DOHH2 (cell line): ENCODE measurements around the gene FAM43B.
A peak's percentile ranks its signal among the peaks of the same experiment; 100 is the strongest.

Source experiments
- H3F3A ChIP-seq: fragments of 200-600 bp; sonication (generic), shearing (Covaris generic); 2 replicates; pipeline ENCODE4 v1.6.0; 2016; ENCODE audit warnings: antibody characterized with exemption, mild to moderate bottlenecking; ENCODE audit not compliant: control insufficient read depth, insufficient read depth
- H3K27ac ChIP-seq: fragments of 200-600 bp; sonication (generic); 2 replicates; pipeline ENCODE4 v1.5.1; 2014; ENCODE audit warnings: low read depth, mild to moderate bottlenecking, low read length, moderate library complexity
- H3K27me3 ChIP-seq: fragments of 200-600 bp; sonication (generic); 2 replicates; pipeline ENCODE4 v1.6.1; 2014; ENCODE audit warnings: mild to moderate bottlenecking, low read length, mixed read lengths; ENCODE audit not compliant: control insufficient read depth
- H3K36me3 ChIP-seq: fragments of 200-600 bp; sonication (generic); 2 replicates; pipeline ENCODE4 v1.6.1; 2014; ENCODE audit warnings: mild to moderate bottlenecking, low read length, moderate library complexity, mixed read lengths; ENCODE audit not compliant: control insufficient read depth
- H3K4me1 ChIP-seq: fragments of 200-600 bp; sonication (generic); 2 replicates; pipeline ENCODE4 v1.6.1; 2014; ENCODE audit warnings: mild to moderate bottlenecking, low read length, mixed read lengths; ENCODE audit not compliant: control insufficient read depth
- H3K4me2 ChIP-seq: fragments of 200-600 bp; sonication (generic); 2 replicates; pipeline ENCODE4 v1.6.0; 2014; ENCODE audit warnings: mild to moderate bottlenecking, low read length, moderate library complexity
- H3K4me3 ChIP-seq: fragments of 200-600 bp; sonication (generic); 2 replicates; pipeline ENCODE4 v1.5.1; 2014; ENCODE audit warnings: mild to moderate bottlenecking, low read length, mixed read lengths
- H3K79me2 ChIP-seq: fragments of 200-600 bp; sonication (generic); 2 replicates; pipeline ENCODE4 v1.6.1; 2014; ENCODE audit warnings: mild to moderate bottlenecking, low read length, mixed read lengths; ENCODE audit not compliant: control insufficient read depth
- H3K9me2 ChIP-seq: fragments of 200-600 bp; sonication (generic); replicated peaks from 2 replicates; pipeline ENCODE4 v1.6.1; 2014; ENCODE audit warnings: mild to moderate bottlenecking, low read length, mixed read lengths; ENCODE audit not compliant: control insufficient read depth
- H3K9me3 ChIP-seq: fragments of 200-600 bp; sonication (generic); 2 replicates; pipeline ENCODE4 v1.6.1; 2014; ENCODE audit warnings: antibody characterized with exemption, low read length, mixed read lengths; ENCODE audit not compliant: control insufficient read depth, insufficient read depth
- H4K20me1 ChIP-seq: fragments of 200-600 bp; sonication (generic); 2 replicates; pipeline ENCODE4 v1.6.0; 2014; ENCODE audit warnings: low read depth, mild to moderate bottlenecking, antibody characterized with exemption, low read length, moderate library complexity; ENCODE audit not compliant: control insufficient read depth, insufficient read depth
- EZH2phosphoT487 ChIP-seq: fragments of 200-600 bp; sonication (generic); IDR thresholded peaks from 2 replicates; pipeline ENCODE4 v1.6.1; 2017; ENCODE audit warnings: borderline replicate concordance, mild to moderate bottlenecking, antibody characterized with exemption, low read length, moderate library complexity, mixed read lengths
- TF ChIP-seq, protein P1 (sequence below): fragments of 200-600 bp; sonication (generic); IDR thresholded peaks from one replicate; pipeline ENCODE4 v1.5.1; 2014; ENCODE audit warnings: antibody characterized with exemption, mild to moderate bottlenecking, low read depth, low read length; ENCODE audit not compliant: poor library complexity, severe bottlenecking

FAM43B gene

DNA sequence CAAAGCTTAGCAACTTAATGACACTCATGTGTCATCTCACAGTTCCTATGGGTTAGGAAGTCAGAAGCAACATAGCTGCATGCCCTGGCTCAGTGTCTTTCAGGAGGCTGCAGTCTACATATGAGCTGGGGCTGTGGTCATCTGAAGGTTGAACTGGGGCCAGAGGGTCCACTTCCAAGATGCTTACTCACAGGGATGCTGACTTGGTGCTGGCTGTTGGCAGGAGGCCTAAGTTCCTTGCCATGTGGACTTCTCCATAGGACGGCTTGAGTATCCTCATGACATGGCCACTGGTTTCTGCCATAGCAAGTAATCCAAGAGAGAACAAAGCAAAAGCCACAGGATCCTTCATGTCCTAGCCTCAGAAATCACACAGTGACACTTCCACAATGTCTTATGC is 12.1 kb upstream of the FAM43B start:
- Histone ChIP-seq H3K36me3 (no peaks in the 10 kb centered on the region), H3F3A (no peaks in the 10 kb centered on the region), H3K4me3 (no peak overlapping the region), H3K27ac (no peak overlapping the region), H3K4me1 (no peaks in the 10 kb centered on the region), H4K20me1 (no peaks in the 10 kb centered on the region), H3K79me2 (no peaks in the 10 kb centered on the region), H3K9me3 (no peaks in the 10 kb centered on the region), H3K9me2 (no peaks in the 10 kb centered on the region), H3K4me2 (no peak overlapping the region), H3K27me3 (peaks cover 11% of the 10 kb centered on the region; the same call in 1 of the 2 replicates)
- TF ChIP-seq, protein P1, sequence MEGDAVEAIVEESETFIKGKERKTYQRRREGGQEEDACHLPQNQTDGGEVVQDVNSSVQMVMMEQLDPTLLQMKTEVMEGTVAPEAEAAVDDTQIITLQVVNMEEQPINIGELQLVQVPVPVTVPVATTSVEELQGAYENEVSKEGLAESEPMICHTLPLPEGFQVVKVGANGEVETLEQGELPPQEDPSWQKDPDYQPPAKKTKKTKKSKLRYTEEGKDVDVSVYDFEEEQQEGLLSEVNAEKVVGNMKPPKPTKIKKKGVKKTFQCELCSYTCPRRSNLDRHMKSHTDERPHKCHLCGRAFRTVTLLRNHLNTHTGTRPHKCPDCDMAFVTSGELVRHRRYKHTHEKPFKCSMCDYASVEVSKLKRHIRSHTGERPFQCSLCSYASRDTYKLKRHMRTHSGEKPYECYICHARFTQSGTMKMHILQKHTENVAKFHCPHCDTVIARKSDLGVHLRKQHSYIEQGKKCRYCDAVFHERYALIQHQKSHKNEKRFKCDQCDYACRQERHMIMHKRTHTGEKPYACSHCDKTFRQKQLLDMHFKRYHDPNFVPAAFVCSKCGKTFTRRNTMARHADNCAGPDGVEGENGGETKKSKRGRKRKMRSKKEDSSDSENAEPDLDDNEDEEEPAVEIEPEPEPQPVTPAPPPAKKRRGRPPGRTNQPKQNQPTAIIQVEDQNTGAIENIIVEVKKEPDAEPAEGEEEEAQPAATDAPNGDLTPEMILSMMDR = no peak
- TF ChIP-seq EZH2phosphoT487 = no peak

DNA sequence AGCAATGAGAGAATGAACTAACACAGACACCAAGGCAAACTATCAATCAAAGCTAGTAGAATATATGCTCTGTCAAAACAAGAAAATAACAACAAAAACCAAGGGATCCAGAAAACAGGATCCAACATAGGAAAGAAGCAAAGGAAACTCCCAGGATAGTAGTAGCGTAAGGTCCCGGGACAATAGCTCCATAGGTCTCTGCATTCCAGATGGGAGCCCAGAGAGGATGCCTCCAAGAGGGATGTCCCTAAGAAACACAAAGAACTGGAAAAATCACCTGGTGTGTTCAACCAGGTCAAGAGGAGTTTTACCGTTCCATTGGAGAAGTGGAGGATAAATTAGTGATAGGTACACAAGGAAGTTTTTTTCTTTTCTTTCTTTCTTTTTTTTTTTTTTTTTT is 5.7 kb upstream of the FAM43B start:
- Histone ChIP-seq H4K20me1 (no peaks in the 10 kb centered on the region; the same call in 1 of the 2 replicates), H3K36me3 (no peaks in the 10 kb centered on the region), H3K27ac (no peak overlapping the region), H3K9me3 (no peaks in the 10 kb centered on the region), H3K4me3 (no peak overlapping the region), H3K27me3 (peaks cover 10% of the 10 kb centered on the region; the same call in 1 of the 2 replicates), H3K9me2 (no peaks in the 10 kb centered on the region), H3K4me1 (peaks cover 13% of the 10 kb centered on the region), H3F3A (no peaks in the 10 kb centered on the region), H3K4me2 (no peak overlapping the region), H3K79me2 (no peaks in the 10 kb centered on the region)
- TF ChIP-seq, protein P1 = no peak
- TF ChIP-seq EZH2phosphoT487 = no peak

DNA sequence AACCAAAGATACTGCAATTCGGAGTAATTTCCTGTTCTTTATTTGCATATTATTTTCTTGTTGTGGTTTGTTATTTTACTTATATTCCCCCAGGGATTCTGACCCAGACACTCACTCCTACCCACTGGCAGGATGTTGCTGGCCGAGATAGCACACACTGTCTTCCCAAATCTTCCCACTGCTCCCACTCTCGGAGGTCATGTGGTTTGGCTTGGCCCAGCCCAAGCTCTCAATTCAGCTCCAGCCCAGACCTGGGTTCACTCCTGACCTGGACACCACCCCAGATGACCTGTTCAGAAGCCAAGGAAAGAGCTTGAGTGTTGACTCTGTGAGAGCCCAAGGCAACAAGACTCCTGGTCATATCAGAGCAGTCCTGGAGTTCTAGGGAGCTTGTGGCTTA is 1.2 kb upstream of the FAM43B start:
- Histone ChIP-seq H3K4me3 (peak overlapping the region; percentile 6; the same call in 1 of the 2 replicates), H3K9me2 (no peaks in the 10 kb centered on the region), H4K20me1 (no peaks in the 10 kb centered on the region; the same call in 1 of the 2 replicates), H3K4me2 (peak overlapping the region; percentile 31), H3K27me3 (peaks cover 10% of the 10 kb centered on the region; the same call in 1 of the 2 replicates), H3K27ac (no peak overlapping the region), H3F3A (no peaks in the 10 kb centered on the region), H3K36me3 (no peaks in the 10 kb centered on the region), H3K4me1 (peaks cover 14% of the 10 kb centered on the region), H3K9me3 (no peaks in the 10 kb centered on the region), H3K79me2 (no peaks in the 10 kb centered on the region)
- no peak for TF ChIP-seq EZH2phosphoT487
- TF ChIP-seq, protein P1 = no peak
